ENCODE results near the gene CFAP45. TPM values are rescaled to one million over a fixed set of nuclear protein-coding genes. Genes with fewer than 3 reads are reported as not detected.

CFAP45 gene
- total and polyA plus RNA-seq, 7 donors: 0.04 to 0.42 (median 0.19) TPM; not detected in 3

DNA sequence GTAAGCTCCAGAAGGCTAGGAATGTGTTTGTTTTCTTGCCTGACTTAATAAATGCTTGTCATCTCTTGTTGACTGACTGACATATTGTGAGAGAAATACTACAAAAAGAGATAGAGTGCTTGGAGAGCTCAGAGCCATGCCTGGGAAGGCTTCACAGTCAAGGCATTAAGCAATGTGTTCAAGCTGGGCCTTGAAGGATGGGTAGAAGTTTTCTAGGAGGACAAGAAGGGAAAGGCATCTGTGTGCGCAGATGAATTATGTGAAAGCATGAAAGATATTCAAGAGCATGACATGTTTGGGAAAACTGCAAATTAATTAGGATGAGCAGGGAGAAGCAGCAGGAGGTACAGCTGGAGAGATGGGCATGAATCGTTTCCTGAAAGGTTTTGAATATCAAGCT is 67.7 kb downstream of the CFAP45 start:
- DNase-seq: no peak
- intact Hi-C loops (cut with DNase I): no loop called here
- Histone ChIP-seq H3K36me3 (ENCODE audit: insufficient read depth in 1 of 2, low read depth in 1 of 2) (peaks cover 0 to 3% of the 10 kb centered on the region in 2 donors), H3K27me3 (ENCODE audit: insufficient read depth in 3 of 3, low read length in 2 of 3) (no peaks in the 10 kb centered on the region), H3K27ac (no peak overlapping the region), H3K4me1 (peaks cover 8% of the 10 kb centered on the region), H3K4me3 (no peak overlapping the region), H3K9me3 (no peaks in the 10 kb centered on the region)
- WGBS, 3 donors: 80 to 90% (median 86%) methylated on average over 2 of the region's 2 CpGs
- ATAC-seq: no peak
- TF ChIP-seq, protein P1, sequence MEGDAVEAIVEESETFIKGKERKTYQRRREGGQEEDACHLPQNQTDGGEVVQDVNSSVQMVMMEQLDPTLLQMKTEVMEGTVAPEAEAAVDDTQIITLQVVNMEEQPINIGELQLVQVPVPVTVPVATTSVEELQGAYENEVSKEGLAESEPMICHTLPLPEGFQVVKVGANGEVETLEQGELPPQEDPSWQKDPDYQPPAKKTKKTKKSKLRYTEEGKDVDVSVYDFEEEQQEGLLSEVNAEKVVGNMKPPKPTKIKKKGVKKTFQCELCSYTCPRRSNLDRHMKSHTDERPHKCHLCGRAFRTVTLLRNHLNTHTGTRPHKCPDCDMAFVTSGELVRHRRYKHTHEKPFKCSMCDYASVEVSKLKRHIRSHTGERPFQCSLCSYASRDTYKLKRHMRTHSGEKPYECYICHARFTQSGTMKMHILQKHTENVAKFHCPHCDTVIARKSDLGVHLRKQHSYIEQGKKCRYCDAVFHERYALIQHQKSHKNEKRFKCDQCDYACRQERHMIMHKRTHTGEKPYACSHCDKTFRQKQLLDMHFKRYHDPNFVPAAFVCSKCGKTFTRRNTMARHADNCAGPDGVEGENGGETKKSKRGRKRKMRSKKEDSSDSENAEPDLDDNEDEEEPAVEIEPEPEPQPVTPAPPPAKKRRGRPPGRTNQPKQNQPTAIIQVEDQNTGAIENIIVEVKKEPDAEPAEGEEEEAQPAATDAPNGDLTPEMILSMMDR (IDR thresholded peaks at IDR 0.05): no peak

DNA sequence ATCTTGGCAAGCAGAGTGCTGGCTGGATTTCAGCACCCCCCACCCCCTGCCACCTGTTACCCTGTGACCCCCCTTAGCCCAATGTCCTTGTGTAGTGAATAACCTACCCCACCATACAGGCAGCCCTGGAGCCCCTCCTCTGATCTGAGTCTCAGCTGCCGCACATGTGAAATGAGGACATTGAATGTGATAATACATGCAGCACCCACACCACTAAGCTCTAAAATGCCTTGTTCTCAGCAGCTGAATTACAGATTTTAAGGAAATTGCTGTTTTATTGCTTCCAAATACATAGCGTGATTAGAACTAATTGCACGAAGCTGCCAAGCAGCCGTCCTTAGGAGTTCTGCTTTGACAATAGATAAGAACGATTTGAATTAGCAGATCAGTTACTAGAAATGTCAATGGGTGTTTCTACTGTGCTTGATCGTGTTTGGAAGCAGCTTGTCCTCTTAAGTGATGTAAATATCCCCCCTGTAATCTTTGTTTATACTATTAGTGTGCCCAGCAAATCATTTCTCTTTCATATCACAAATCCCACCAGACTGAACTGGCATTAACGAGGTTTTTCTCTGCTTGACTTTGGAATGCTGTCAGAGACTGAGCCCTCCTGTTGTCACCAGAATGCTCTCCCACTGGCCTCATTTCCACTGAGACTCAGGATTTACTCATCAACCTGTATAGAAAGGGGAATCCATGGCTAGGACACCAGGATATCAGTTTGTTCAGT is 68.4 kb downstream of the CFAP45 start:
- no peaks in the 10 kb centered on the region for H3K36me3 ChIP-seq (ENCODE audit: insufficient read depth in 1 of 2, low read depth in 1 of 2)
- H3K27ac ChIP-seq: no peak overlapping the region

GRCh38 chr1:159830722-159831121 is 69.2 kb downstream of the CFAP45 start:
- TF ChIP-seq, protein P1 (IDR thresholded peaks at IDR 0.05): no peak
- Histone ChIP-seq H3K9me3 (no peaks in the 10 kb centered on the region), H3K27me3 (ENCODE audit: insufficient read depth in 3 of 3, low read length in 2 of 3) (no peaks in the 10 kb centered on the region), H3K4me1 (peaks cover 8% of the 10 kb centered on the region), H3K36me3 (ENCODE audit: insufficient read depth in 1 of 2, low read depth in 1 of 2) (no peaks in the 10 kb centered on the region), H3K27ac (no peak overlapping the region), H3K4me3 (no peak overlapping the region)
- WGBS, 3 donors: 79 to 86% (median 81%) methylated on average over 8 of the region's 8 CpGs
- no peak for DNase-seq
- no peak for ATAC-seq
- intact Hi-C loops (cut with DNase I): no loop called here

More for the DNA sequence above, 68.4 kb downstream of the CFAP45 start:
- Histone ChIP-seq H3K9me3 (no peaks in the 10 kb centered on the region), H3K4me3 (no peak overlapping the region), H3K27me3 (ENCODE audit: insufficient read depth in 3 of 3, low read length in 2 of 3) (no peaks in the 10 kb centered on the region), H3K4me1 (peaks cover 8% of the 10 kb centered on the region)
- TF ChIP-seq, protein P1 (IDR thresholded peaks at IDR 0.05): no peak
- WGBS, 3 donors: 48 to 59% (median 57%) methylated on average over 7 of the region's 7 CpGs
- ATAC-seq: no peak
- intact Hi-C loops (cut with DNase I): no loop called here
- no peak for DNase-seq

- no peak overlapping the region for H3K27ac ChIP-seq
- TF ChIP-seq, protein P1 (IDR thresholded peaks at IDR 0.05): no peak
- peak; percentile 27 to 64 for DNase-seq
These were observed 70.0 kb downstream of the CFAP45 start for GRCh38 chr1:159829822-159830465.

More at GRCh38 chr1:159829822-159830465, 70.0 kb downstream of the CFAP45 start:
- intact Hi-C loops (cut with DNase I): no loop called here
- Histone ChIP-seq H3K4me1 (peaks cover 8% of the 10 kb centered on the region), H3K36me3 (ENCODE audit: insufficient read depth in 1 of 2, low read depth in 1 of 2) (no peaks in the 10 kb centered on the region), H3K4me3 (no peak overlapping the region), H3K9me3 (no peaks in the 10 kb centered on the region), H3K27me3 (ENCODE audit: insufficient read depth in 3 of 3, low read length in 2 of 3) (no peaks in the 10 kb centered on the region)
- peak; percentile 83 to 94 (median 88) for ATAC-seq
- WGBS, 3 donors: 34 to 47% (median 37%) methylated on average over 18 of the region's 18 CpGs

All from psoas muscle (tissue), 8 donors.